ENCODE data around the gene RASGRP2. TPM values are rescaled to one million over a fixed set of nuclear protein-coding genes. Genes with fewer than 3 reads are reported as not detected.

Gene RASGRP2
- total RNA-seq, 1 donor from 2014 or later, result 24.9 TPM

GRCh38 chr11:64681171-64681570 is 62.8 kb downstream of the RASGRP2 start:
- no peak for DNase-seq (ENCODE audit: low spot score in 2 of 2)
- no peak for FAIRE-seq

- no peak for FAIRE-seq
- DNase-seq (ENCODE audit: low spot score in 2 of 2), result no peak
Measured at GRCh38 chr11:64679846-64680245, 64.1 kb downstream of the RASGRP2 start.

GRCh38 chr11:64677441-64678023 is 66.4 kb downstream of the RASGRP2 start:
- DNase-seq (ENCODE audit: low spot score in 2 of 2) (no peak), FAIRE-seq (no peak)

Other genes with a start within 250 kb of the RASGRP2 start
- gene SLC22A11, start 188.2 kb downstream of the RASGRP2 start, total RNA-seq, result not detected
- gene SLC22A12, start 152.9 kb downstream of the RASGRP2 start, total RNA-seq, result not detected
- gene NRXN2, start 20.9 kb downstream of the RASGRP2 start, total RNA-seq, result 204 TPM
- 0.82 TPM for gene PYGM, start 15.8 kb upstream of the RASGRP2 start, total RNA-seq
- gene SF1, start 34.4 kb upstream of the RASGRP2 start, total RNA-seq, result 62.4 TPM
- gene MAP4K2, start 59.1 kb upstream of the RASGRP2 start, total RNA-seq, result 7.3 TPM
- 11.8 TPM for gene MEN1, start 66.4 kb upstream of the RASGRP2 start, total RNA-seq
- gene CDC42BPG, start 100.5 kb upstream of the RASGRP2 start, total RNA-seq, result under 0.01 TPM
- 23.6 TPM for gene EHD1, start 134.5 kb upstream of the RASGRP2 start, total RNA-seq
- 7.3 TPM for gene ATG2A, start 173.1 kb upstream of the RASGRP2 start, total RNA-seq
- 27.3 TPM for gene PPP2R5B, start 180.5 kb upstream of the RASGRP2 start, total RNA-seq
- gene GPHA2, start 191.8 kb upstream of the RASGRP2 start, total RNA-seq, result not detected
- not detected for gene MAJIN, start 228.0 kb upstream of the RASGRP2 start, total RNA-seq